ENCODE data around the gene TENT5A.

Gene TENT5A

DNA sequence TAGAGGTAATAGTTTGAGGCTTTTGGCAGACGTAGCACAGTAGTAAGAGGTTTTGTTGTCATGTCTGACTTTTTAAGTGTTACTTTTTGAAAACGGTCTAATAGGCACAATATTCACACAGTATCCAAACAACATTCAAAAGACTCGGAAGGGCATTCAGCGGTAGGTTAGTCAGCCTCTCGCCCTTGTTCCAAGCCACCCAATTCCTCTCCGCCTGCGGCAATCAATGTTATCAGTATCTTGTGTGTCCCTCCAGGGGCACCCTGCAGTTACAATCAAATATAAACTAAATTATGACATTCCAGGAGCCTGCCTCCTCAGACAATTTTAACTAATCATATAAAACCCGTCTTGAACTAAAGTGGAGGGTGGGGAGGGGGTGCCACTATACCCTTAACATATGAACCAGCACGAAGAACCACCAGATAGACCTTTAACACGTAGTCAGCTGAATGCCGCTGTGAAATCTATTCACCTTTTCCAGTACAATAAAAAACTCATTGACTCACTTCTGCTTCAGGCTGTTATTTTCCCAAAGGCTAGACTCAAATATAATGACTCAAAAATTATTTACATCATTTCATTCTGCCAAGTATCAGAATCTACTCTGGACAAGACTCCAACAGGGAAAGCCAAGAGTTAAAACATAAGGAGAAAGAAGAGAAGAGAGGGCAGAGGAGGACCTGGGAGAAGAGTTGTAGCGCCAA lies 1.6 kb downstream of the TENT5A start:
- TF ChIP-seq, protein P1, sequence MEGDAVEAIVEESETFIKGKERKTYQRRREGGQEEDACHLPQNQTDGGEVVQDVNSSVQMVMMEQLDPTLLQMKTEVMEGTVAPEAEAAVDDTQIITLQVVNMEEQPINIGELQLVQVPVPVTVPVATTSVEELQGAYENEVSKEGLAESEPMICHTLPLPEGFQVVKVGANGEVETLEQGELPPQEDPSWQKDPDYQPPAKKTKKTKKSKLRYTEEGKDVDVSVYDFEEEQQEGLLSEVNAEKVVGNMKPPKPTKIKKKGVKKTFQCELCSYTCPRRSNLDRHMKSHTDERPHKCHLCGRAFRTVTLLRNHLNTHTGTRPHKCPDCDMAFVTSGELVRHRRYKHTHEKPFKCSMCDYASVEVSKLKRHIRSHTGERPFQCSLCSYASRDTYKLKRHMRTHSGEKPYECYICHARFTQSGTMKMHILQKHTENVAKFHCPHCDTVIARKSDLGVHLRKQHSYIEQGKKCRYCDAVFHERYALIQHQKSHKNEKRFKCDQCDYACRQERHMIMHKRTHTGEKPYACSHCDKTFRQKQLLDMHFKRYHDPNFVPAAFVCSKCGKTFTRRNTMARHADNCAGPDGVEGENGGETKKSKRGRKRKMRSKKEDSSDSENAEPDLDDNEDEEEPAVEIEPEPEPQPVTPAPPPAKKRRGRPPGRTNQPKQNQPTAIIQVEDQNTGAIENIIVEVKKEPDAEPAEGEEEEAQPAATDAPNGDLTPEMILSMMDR (IDR thresholded peaks at IDR 0.05; ENCODE audit: extremely low read depth, missing control alignments) = no peak
- no peak for DNase-seq (ENCODE audit: low spot score)

DNA sequence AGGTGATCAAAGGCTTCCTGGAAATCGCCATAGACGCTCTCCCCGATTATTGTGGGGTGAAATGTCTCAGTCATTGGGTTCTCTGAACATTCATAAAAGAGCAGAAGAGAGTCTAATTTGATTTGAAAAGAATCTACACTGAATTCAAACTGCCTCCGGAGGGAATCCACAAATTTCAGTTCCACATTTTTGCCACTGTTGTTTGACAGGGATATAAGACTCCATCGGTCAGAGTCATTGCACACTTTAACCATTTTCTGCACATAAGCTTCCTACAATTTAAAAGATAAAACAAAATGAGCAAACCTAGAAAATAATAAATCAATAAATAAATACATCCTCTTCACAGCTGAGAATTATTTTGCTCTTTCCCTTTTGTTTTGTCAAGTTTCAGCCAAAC lies 2.3 kb downstream of the TENT5A start:
- DNase-seq (ENCODE audit: low spot score) = no peak
- TF ChIP-seq, protein P1 (IDR thresholded peaks at IDR 0.05; ENCODE audit: extremely low read depth, missing control alignments) = no peak

DNA sequence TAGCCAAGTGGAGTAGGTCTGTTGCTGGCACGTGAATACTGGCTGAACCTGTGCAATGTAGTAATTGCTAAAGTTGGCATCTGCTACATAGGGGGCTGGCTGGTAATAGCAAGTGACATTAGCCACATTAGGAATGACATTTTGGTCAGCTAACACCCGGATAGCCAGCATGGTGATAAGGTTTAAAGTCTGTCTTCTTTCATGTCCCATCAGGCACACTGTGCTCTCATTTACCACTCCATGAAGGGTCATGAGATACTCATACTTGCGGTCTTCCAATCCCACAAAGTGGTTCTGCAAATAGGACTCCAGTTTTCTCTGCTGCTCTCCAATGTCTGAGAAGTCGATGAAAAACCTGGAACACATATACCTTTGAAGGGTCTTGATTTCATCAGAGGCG lies 2.8 kb downstream of the TENT5A start:
- DNase-seq (ENCODE audit: low spot score) = no peak
- TF ChIP-seq, protein P1 (IDR thresholded peaks at IDR 0.05; ENCODE audit: extremely low read depth, missing control alignments) = no peak

DNA sequence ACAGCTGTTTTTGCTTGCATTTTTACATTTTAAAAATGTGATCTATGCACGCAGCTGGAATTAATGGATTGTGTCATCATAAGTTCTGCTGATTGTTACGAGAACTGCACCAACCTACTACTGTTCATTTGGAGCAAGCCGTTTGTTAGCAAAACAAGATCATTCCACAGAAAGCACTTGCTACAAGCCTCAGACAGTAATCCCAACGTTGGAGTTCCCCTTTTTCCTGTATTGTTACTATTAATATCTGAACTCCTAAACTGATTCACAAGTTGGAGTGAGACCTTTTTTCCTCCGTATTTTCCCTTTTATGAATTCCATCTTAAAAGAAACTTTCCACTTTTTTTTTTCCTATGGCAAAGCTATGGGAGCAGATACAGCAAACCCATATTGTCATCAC lies 3.5 kb downstream of the TENT5A start:
- no peak for DNase-seq (ENCODE audit: low spot score)
- TF ChIP-seq, protein P1 (IDR thresholded peaks at IDR 0.05; ENCODE audit: extremely low read depth, missing control alignments) = no peak

DNA sequence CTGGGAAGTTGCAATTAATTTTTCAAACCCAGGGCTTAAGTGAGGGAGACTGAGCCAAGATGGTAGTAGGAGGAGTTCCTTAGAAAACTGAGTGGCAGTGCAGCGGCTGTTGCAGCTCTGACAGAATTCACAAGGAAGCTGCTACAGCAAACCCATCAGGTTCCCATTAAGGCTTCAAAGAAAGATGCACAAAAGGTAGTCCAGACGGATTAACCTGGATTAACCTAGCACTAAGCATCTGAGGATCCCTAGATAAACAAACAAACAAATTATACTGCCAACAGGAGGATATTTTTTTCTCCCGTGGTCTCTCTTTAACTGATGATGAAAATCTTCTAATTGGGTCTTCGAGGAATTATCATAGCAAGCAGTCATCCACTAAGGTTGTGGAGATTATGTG lies 5.2 kb downstream of the TENT5A start:
- DNase-seq (ENCODE audit: low spot score) = no peak
- TF ChIP-seq, protein P1 (IDR thresholded peaks at IDR 0.05; ENCODE audit: extremely low read depth, missing control alignments) = no peak

DNA sequence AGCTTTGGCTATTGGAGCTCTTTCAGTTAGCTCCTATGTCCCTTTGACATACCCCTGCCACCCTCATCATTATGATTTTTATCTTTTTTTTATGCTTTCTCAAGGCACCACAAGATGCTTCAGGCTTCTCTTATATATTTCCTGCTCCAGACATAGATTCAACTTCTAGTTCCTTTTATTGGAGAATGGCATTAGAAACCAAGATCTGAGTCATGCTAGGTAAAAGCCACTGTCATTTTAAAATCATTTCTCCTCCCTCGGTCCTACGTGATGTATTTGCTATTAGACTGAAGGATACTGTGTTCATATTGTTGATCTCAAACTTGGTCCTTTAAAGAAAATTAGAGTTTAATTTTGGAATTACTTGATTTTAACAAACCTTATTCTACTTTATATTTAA lies 8.3 kb downstream of the TENT5A start:
- DNase-seq (ENCODE audit: low spot score) = no peak
- TF ChIP-seq, protein P1 (IDR thresholded peaks at IDR 0.05; ENCODE audit: extremely low read depth, missing control alignments) = no peak

DNA sequence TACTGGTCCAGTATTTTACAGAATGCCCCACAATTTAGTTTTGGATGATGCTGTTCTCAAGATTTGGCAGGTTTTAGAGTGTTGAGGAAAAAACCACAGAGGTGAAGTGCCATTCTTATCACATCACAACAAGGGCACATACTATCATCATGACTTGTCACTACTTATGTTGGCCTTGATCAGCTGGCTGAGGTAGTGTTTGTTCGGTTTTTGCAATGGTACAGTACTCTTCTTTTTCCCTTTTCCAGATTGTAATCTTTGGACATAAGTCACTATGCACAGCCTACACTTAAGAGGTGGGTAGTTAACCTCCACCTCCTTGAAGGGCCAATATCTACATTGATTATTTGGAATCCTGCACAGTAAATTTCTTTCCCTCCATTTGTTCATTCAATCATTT lies 8.8 kb downstream of the TENT5A start:
- no peak for DNase-seq (ENCODE audit: low spot score)
- TF ChIP-seq, protein P1 (IDR thresholded peaks at IDR 0.05; ENCODE audit: extremely low read depth, missing control alignments) = no peak
